Measurements from ENCODE around the gene EOMES. TPM values are rescaled to one million over a fixed set of nuclear protein-coding genes. Genes with fewer than 3 reads are reported as not detected.

Gene EOMES
- total and polyA plus RNA-seq, 12 donors: 0.01 to 0.76 (median 0.17) TPM; not detected in 3

GRCh38 chr3:27720899-27721716, 1.0 kb downstream of the EOMES start:
- DNase-seq (no peak), ATAC-seq (peak in 3 of 8 donors; percentile 14 to 49 (median 41))
- H3K36me3 ChIP-seq: no peaks in the 10 kb centered on the region
- H3K27ac ChIP-seq: peak overlapping the region in 1 of 10 donors; percentile 80
- H3K9me3 ChIP-seq: no peaks in the 10 kb centered on the region
- peaks cover 0 to 39% (median 30%) of the 10 kb centered on the region in 9 donors for H3K4me1 ChIP-seq
- peak overlapping the region; percentile 19 to 61 (median 44) for H3K4me3 ChIP-seq
- intact Hi-C loops (cut with DNase I): no loop called here
- WGBS, 2 donors: 2 to 3% methylated on average over 61 to 64 of the region's 64 CpGs
- H3K27me3 ChIP-seq: peaks cover 27 to 100% (median 99%) of the 10 kb centered on the region in 7 donors
- peak in 1 of 9 donors; percentile 20 for TF ChIP-seq CTCF (IDR thresholded peaks at IDR 0.05)

GRCh38 chr3:27719314-27720003, 2.7 kb downstream of the EOMES start:
- H3K4me1 ChIP-seq: peaks cover 5 to 48% (median 38%) of the 10 kb centered on the region in 9 donors

GRCh38 chr3:27718459-27718858, 3.7 kb downstream of the EOMES start:
- H3K36me3 ChIP-seq: no peaks in the 10 kb centered on the region
- H3K4me3 ChIP-seq: no peak overlapping the region
- no peak for TF ChIP-seq CTCF (IDR thresholded peaks at IDR 0.05)
- DNase-seq: no peak
- intact Hi-C loops (cut with DNase I): loop anchor here in 4 of 10 donors (10.0 kb wide), 3 partner anchors 566 to 606 kb away; no protein-coding TSS in a partner anchor
- ATAC-seq: no peak
- peak overlapping the region in 1 of 10 donors; percentile 80 for H3K27ac ChIP-seq
- H3K27me3 ChIP-seq: peaks cover 15 to 100% (median 99%) of the 10 kb centered on the region in 7 donors
- 62 to 67% methylated on average over 5 of the region's 5 CpGs for WGBS, 2 donors
- H3K9me3 ChIP-seq: no peaks in the 10 kb centered on the region
- H3K4me1 ChIP-seq: peaks cover 5 to 48% (median 40%) of the 10 kb centered on the region in 9 donors

More at GRCh38 chr3:27719314-27720003, 2.7 kb downstream of the EOMES start:
- peaks cover 23 to 100% (median 99%) of the 10 kb centered on the region in 7 donors for H3K27me3 ChIP-seq
- no peaks in the 10 kb centered on the region for H3K9me3 ChIP-seq
- H3K4me3 ChIP-seq: peak overlapping the region in 1 of 10 donors; percentile 61
- ATAC-seq (no peak), DNase-seq (no peak)
- intact Hi-C loops (cut with DNase I): loop anchor here in 4 of 10 donors (10.0 kb wide), 3 partner anchors 565 to 605 kb away; no protein-coding TSS in a partner anchor
- no peaks in the 10 kb centered on the region for H3K36me3 ChIP-seq
- no peak for TF ChIP-seq CTCF (IDR thresholded peaks at IDR 0.05)
- peak overlapping the region in 1 of 10 donors; percentile 80 for H3K27ac ChIP-seq
- 62 to 68% methylated on average over 6 of the region's 6 CpGs for WGBS, 2 donors

GRCh38 chr3:27717200-27717852, 4.8 kb downstream of the EOMES start:
- no peaks in the 10 kb centered on the region for H3K9me3 ChIP-seq
- peak overlapping the region in 1 of 10 donors; percentile 80 for H3K27ac ChIP-seq
- H3K4me1 ChIP-seq: peaks cover 5 to 46% (median 36%) of the 10 kb centered on the region in 9 donors
- intact Hi-C loops (cut with DNase I): loop anchor here in 4 of 10 donors (10.0 kb wide), 3 partner anchors 567 to 607 kb away; no protein-coding TSS in a partner anchor
- no peak for TF ChIP-seq CTCF (IDR thresholded peaks at IDR 0.05)
- DNase-seq (no peak), ATAC-seq (no peak)
- no peak overlapping the region for H3K4me3 ChIP-seq
- 78 to 81% methylated on average over 16 of the region's 16 CpGs for WGBS, 2 donors
- peaks cover 10 to 100% (median 92%) of the 10 kb centered on the region in 7 donors for H3K27me3 ChIP-seq
- no peaks in the 10 kb centered on the region for H3K36me3 ChIP-seq

Data from heart right ventricle (tissue), 16 donors.